Measurements from ENCODE around the gene CDC42BPB.

DNA sequence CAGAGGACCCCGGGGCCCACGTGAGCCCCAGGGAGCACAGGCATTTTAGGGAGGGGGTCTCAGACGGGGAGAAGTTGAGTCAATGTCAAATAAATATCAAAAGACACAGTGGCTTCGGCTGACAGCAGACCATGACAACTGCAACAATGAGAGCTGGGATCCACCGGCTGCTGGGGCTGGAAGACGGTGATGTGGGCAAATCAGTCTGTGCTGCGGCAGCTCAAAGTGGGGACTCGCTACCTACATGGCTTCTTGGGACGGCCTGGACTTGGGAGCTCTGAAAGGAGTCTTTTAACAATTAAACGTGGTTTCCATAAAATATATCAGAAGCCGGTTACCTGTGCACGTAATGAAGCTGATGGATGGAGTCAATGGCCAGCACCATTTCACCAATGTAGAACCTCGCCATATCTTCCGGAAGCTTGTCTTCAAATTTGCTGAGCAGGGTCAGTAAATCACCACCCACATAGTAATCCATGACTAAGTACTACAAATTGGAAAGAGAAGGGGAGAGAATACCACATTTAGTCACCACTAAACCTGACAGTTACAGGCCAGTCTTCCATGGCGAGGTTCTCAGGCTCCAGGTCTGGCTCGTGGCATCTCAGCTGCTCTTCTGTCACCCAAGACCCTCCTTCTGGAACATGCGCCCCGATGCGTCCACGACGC, 58.0 kb downstream of the CDC42BPB start:
- TF ChIP-seq, protein P1, sequence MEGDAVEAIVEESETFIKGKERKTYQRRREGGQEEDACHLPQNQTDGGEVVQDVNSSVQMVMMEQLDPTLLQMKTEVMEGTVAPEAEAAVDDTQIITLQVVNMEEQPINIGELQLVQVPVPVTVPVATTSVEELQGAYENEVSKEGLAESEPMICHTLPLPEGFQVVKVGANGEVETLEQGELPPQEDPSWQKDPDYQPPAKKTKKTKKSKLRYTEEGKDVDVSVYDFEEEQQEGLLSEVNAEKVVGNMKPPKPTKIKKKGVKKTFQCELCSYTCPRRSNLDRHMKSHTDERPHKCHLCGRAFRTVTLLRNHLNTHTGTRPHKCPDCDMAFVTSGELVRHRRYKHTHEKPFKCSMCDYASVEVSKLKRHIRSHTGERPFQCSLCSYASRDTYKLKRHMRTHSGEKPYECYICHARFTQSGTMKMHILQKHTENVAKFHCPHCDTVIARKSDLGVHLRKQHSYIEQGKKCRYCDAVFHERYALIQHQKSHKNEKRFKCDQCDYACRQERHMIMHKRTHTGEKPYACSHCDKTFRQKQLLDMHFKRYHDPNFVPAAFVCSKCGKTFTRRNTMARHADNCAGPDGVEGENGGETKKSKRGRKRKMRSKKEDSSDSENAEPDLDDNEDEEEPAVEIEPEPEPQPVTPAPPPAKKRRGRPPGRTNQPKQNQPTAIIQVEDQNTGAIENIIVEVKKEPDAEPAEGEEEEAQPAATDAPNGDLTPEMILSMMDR (optimal IDR thresholded peaks at IDR 0.05 in 1 of 3, IDR thresholded peaks at IDR 0.05 in 1 of 3, conservative IDR thresholded peaks at IDR 0.05 in 1 of 3; ENCODE audit: extremely low read depth in 1 of 3, insufficient read depth in 2 of 3, low read length in 3 of 3): no peak
- TF ChIP-seq EZH2 (IDR thresholded peaks at IDR 0.05; ENCODE audit: low read length): no peak
